HG02759 (cell line): Measurements from ENCODE around the gene TTI1.
"Not testable (repeated sequence)": the region's sequence is repeated elsewhere in the genome, so short reads cannot be mapped to it uniquely, and the experiment has no call there.

Source experiments
- ATAC-seq: cut with Tn5 transposase; IDR thresholded peaks from one replicate; pipeline ENCODE4 v1.9.1; 2021; ENCODE audit warnings: mild to moderate bottlenecking, moderate library complexity; ENCODE audit not compliant: unreplicated experiment

The TTI1 gene

GRCh38 chr20:37970856-37971245 is 62.4 kb downstream of the TTI1 start:
- ATAC-seq: no peak

- no peak for ATAC-seq
Observed at GRCh38 chr20:37969949-37970855, 63.1 kb downstream of the TTI1 start.

GRCh38 chr20:37968841-37969401 is 64.3 kb downstream of the TTI1 start:
- no peak for ATAC-seq

- ATAC-seq: not testable (repeated sequence)
Observed at GRCh38 chr20:37963483-37963882, 69.8 kb downstream of the TTI1 start.

GRCh38 chr20:37961066-37961465 is 72.2 kb downstream of the TTI1 start:
- no peak for ATAC-seq

- no peak for ATAC-seq
Observed at GRCh38 chr20:37958856-37959520, 74.3 kb downstream of the TTI1 start.

GRCh38 chr20:37956107-37956585 is 77.1 kb downstream of the TTI1 start:
- no peak for ATAC-seq

GRCh38 chr20:37955511-37955910 is 77.7 kb downstream of the TTI1 start:
- ATAC-seq: no peak

- no peak for ATAC-seq
Observed at GRCh38 chr20:37954626-37955025, 78.6 kb downstream of the TTI1 start.

- ATAC-seq: no peak
Observed at GRCh38 chr20:37954190-37954589, 79.1 kb downstream of the TTI1 start.

GRCh38 chr20:37948956-37949355 is 84.3 kb downstream of the TTI1 start:
- ATAC-seq: no peak

GRCh38 chr20:37947943-37948342 is 85.3 kb downstream of the TTI1 start:
- ATAC-seq: no peak

- no peak for ATAC-seq
Observed at GRCh38 chr20:37946946-37947345, 86.3 kb downstream of the TTI1 start.

GRCh38 chr20:37945091-37945547 is 88.1 kb downstream of the TTI1 start:
- ATAC-seq: no peak

GRCh38 chr20:37944456-37944981 is 88.7 kb downstream of the TTI1 start:
- ATAC-seq: no peak

- ATAC-seq: no peak
Observed at GRCh38 chr20:37943501-37944455, 89.5 kb downstream of the TTI1 start.

GRCh38 chr20:37943033-37943432 is 90.2 kb downstream of the TTI1 start:
- ATAC-seq: no peak

- no peak for ATAC-seq
Observed at GRCh38 chr20:37941992-37942391, 91.3 kb downstream of the TTI1 start.

GRCh38 chr20:37941332-37941731 is 91.9 kb downstream of the TTI1 start:
- no peak for ATAC-seq

- no peak for ATAC-seq
Observed at GRCh38 chr20:37940858-37941257, 92.4 kb downstream of the TTI1 start.
